Esophagus (tissue), 2 donors: Measurements from ENCODE around the gene LRIG1. TPM values are rescaled to one million over a fixed set of nuclear protein-coding genes. Genes with fewer than 3 reads are reported as not detected.

Experiments
- H3K27ac ChIP-seq, 2 donors: one replicate each; pipeline ENCODE4 v1.5.1; 2013; ENCODE audit warnings: low read depth in 2 of 2, mild to moderate bottlenecking in 2 of 2, inconsistent platforms in 1 of 2, low read length in 1 of 2, moderate library complexity in 1 of 2
- H3K27me3 ChIP-seq, 2 donors: one replicate each; pipeline ENCODE4 v1.6.1; 2013; ENCODE audit warnings: low read length in 2 of 2, control low read depth in 1 of 2, mild to moderate bottlenecking in 1 of 2; ENCODE audit not compliant: insufficient read depth in 2 of 2, control insufficient read depth in 1 of 2
- H3K36me3 ChIP-seq, 2 donors: one replicate each; pipeline ENCODE4 v1.6.1; 2013; ENCODE audit warnings: low read length in 1 of 2; ENCODE audit not compliant: control insufficient read depth in 2 of 2, insufficient read depth in 2 of 2
- H3K4me1 ChIP-seq, 2 donors: one replicate each; pipeline ENCODE4 v1.6.1; 2013; ENCODE audit warnings: low read length in 1 of 2; ENCODE audit not compliant: control insufficient read depth in 2 of 2, insufficient read depth in 2 of 2
- H3K4me3 ChIP-seq, 2 donors: one replicate each; pipeline ENCODE4 v1.5.1; 2013; ENCODE audit warnings: low read length in 2 of 2, mild to moderate bottlenecking in 2 of 2, low read depth in 1 of 2, moderate library complexity in 1 of 2
- H3K9me3 ChIP-seq, 2 donors: one replicate each; pipeline ENCODE4 v1.6.1; 2013; ENCODE audit warnings: mild to moderate bottlenecking in 2 of 2, low read depth in 1 of 2, low read length in 1 of 2, moderate library complexity in 1 of 2; ENCODE audit not compliant: control insufficient read depth in 2 of 2, insufficient read depth in 1 of 2
- WGBS, 2 donors: extraction: QIAGEN DNeasy Blood & Tissue Kit; methylation state at CpG; one replicate each; pipeline ENCODE4 v1.1.7; 2013; 5-methylcytosine and 5-hydroxymethylcytosine counted together
- polyA plus RNA-seq, 2 donors: library from polyadenylated mRNA; stranded (reverse); fragments of 200-250 nt; gene quantifications; one replicate each; pipeline ENCODE4 v1.2.3, GENCODE V29; 2013
- donor health status: healthy with polysubstance abuse.
- donor health status: Bipolar disorder and iron deficiency.

LRIG1 gene
- polyA plus RNA-seq, 2 donors = 6.2 to 11.0 TPM

- Histone ChIP-seq H3K36me3 (peaks cover 6 to 32% of the 10 kb centered on the region in 2 donors), H3K27me3 (no peaks in the 10 kb centered on the region), H3K9me3 (no peaks in the 10 kb centered on the region), H3K4me3 (no peak overlapping the region), H3K4me1 (peaks cover 3% of the 10 kb centered on the region in 2 donors), H3K27ac (peak overlapping the region; percentile 3)
- 93% methylated on average over 32 of the region's 32 CpGs for WGBS, 2 donors
Measured at GRCh38 chr3:66404903-66405700, 95.7 kb downstream of the LRIG1 start.

- Histone ChIP-seq H3K27ac (no peak overlapping the region), H3K4me1 (peaks cover 3% of the 10 kb centered on the region in 2 donors), H3K4me3 (no peak overlapping the region), H3K9me3 (no peaks in the 10 kb centered on the region), H3K36me3 (peaks cover 0 to 23% of the 10 kb centered on the region in 2 donors), H3K27me3 (no peaks in the 10 kb centered on the region)
- 59 to 70% methylated on average over 15 of the region's 15 CpGs for WGBS, 2 donors
Measured at GRCh38 chr3:66404197-66404596, 96.6 kb downstream of the LRIG1 start.

- 78 to 79% methylated on average over 13 of the region's 13 CpGs for WGBS, 2 donors
- Histone ChIP-seq H3K27ac (no peak overlapping the region), H3K36me3 (peaks cover 0 to 22% of the 10 kb centered on the region in 2 donors), H3K4me1 (peaks cover 3% of the 10 kb centered on the region in 2 donors), H3K4me3 (no peak overlapping the region), H3K9me3 (no peaks in the 10 kb centered on the region), H3K27me3 (no peaks in the 10 kb centered on the region)
Measured at GRCh38 chr3:66403323-66403990, 97.4 kb downstream of the LRIG1 start.

GRCh38 chr3:66402596-66403290, 98.1 kb downstream of the LRIG1 start:
- H3K4me1 ChIP-seq = peaks cover under 1 to 3% of the 10 kb centered on the region in 2 donors
- H3K27ac ChIP-seq = no peak overlapping the region
- H3K9me3 ChIP-seq = no peaks in the 10 kb centered on the region

GRCh38 chr3:66401675-66402491, 98.9 kb downstream of the LRIG1 start:
- Histone ChIP-seq H3K4me1 (peaks cover 0 to 3% of the 10 kb centered on the region in 2 donors), H3K27ac (no peak overlapping the region), H3K27me3 (no peaks in the 10 kb centered on the region), H3K9me3 (no peaks in the 10 kb centered on the region), H3K4me3 (no peak overlapping the region), H3K36me3 (peaks cover 0 to 25% of the 10 kb centered on the region in 2 donors)
- WGBS, 2 donors = 79 to 86% methylated on average over 20 of the region's 20 CpGs

More at GRCh38 chr3:66402596-66403290, 98.1 kb downstream of the LRIG1 start:
- WGBS, 2 donors = 86% methylated on average over 13 of the region's 13 CpGs
- Histone ChIP-seq H3K4me3 (no peak overlapping the region), H3K36me3 (peaks cover 0 to 20% of the 10 kb centered on the region in 2 donors), H3K27me3 (no peaks in the 10 kb centered on the region)

- Histone ChIP-seq H3K27me3 (no peaks in the 10 kb centered on the region), H3K36me3 (peaks cover under 1 to 24% of the 10 kb centered on the region in 2 donors), H3K27ac (no peak overlapping the region), H3K4me1 (peaks cover 0 to 3% of the 10 kb centered on the region in 2 donors), H3K4me3 (no peak overlapping the region), H3K9me3 (no peaks in the 10 kb centered on the region)
- 74 to 76% methylated on average over 10 of the region's 10 CpGs for WGBS, 2 donors
Measured at GRCh38 chr3:66401157-66401550, 99.7 kb downstream of the LRIG1 start.

- Histone ChIP-seq H3K4me1 (peaks cover 0 to 3% of the 10 kb centered on the region in 2 donors), H3K27ac (no peak overlapping the region), H3K4me3 (no peak overlapping the region), H3K9me3 (no peaks in the 10 kb centered on the region), H3K27me3 (no peaks in the 10 kb centered on the region), H3K36me3 (peaks cover 5 to 29% of the 10 kb centered on the region in 2 donors)
- WGBS, 2 donors = 81 to 86% methylated on average over 15 of the region's 15 CpGs
Measured at GRCh38 chr3:66400411-66401156, 100.2 kb downstream of the LRIG1 start.

GRCh38 chr3:66399529-66400232, 101.1 kb downstream of the LRIG1 start:
- 90 to 94% methylated on average over 10 of the region's 10 CpGs for WGBS, 2 donors
- Histone ChIP-seq H3K9me3 (no peaks in the 10 kb centered on the region), H3K36me3 (peaks cover 5 to 25% of the 10 kb centered on the region in 2 donors), H3K27ac (no peak overlapping the region), H3K27me3 (no peaks in the 10 kb centered on the region), H3K4me3 (no peak overlapping the region), H3K4me1 (peaks cover 0 to 3% of the 10 kb centered on the region in 2 donors)
